ENCODE measurements around the gene RSPRY1.

GRCh38 chr16:57167953-57168352 is 18.2 kb upstream of the RSPRY1 start:
- no peak for TF ChIP-seq REST (IDR thresholded peaks at IDR 0.05; ENCODE audit: low read depth)
- no peak for TF ChIP-seq POLR2AphosphoS5 (IDR thresholded peaks at IDR 0.05; ENCODE audit: low read depth, low read length)
- peak; percentile 44 to 82 (median 64); a peak in 5 of 6 replicates for TF ChIP-seq CTCF (IDR thresholded peaks at IDR 0.05 in 2 of 3, conservative IDR thresholded peaks at IDR 0.05 in 1 of 3; ENCODE audit: borderline replicate concordance in 1 of 3, insufficient read depth in 1 of 3, low read depth in 2 of 3, low read length in 2 of 3)
- TF ChIP-seq MAX (IDR thresholded peaks at IDR 0.05) = no peak
- TF ChIP-seq ELF1 (IDR thresholded peaks at IDR 0.05; ENCODE audit: borderline replicate concordance, low read depth) = no peak
- TF ChIP-seq POLR2A (IDR thresholded peaks at IDR 0.05; ENCODE audit: borderline replicate concordance, extremely low read depth, insufficient read depth, insufficient read length) = no peak
- no peak for TF ChIP-seq YY1 (IDR thresholded peaks at IDR 0.05; ENCODE audit: extremely low read depth, insufficient replicate concordance, low read depth, low read length)
- TF ChIP-seq ZBTB33 (IDR thresholded peaks at IDR 0.05; ENCODE audit: extremely low read depth, insufficient replicate concordance, low read length) = no peak
- TF ChIP-seq TCF7L2 (IDR thresholded peaks at IDR 0.05; ENCODE audit: borderline replicate concordance, extremely low read depth, insufficient read depth, insufficient read length) = no peak
- TF ChIP-seq ATF3 (IDR thresholded peaks at IDR 0.05) = no peak
- TF ChIP-seq EZH2phosphoT487 (IDR thresholded peaks at IDR 0.05; ENCODE audit: borderline replicate concordance) = no peak
- TF ChIP-seq SRF (IDR thresholded peaks at IDR 0.05; ENCODE audit: low read depth) = no peak
- TF ChIP-seq EZH2 (IDR thresholded peaks at IDR 0.05) = no peak

Data from HCT116 (cell line).